Activated CD8-positive, alpha-beta memory T cell treated with anti-CD3 and anti-CD28 coated beads, Interleukin-2, amount 50 U/mL, for 24 hours (primary cell): ENCODE measurements around the gene PLP2.

Source experiments
- DNase-seq: peaks from one replicate; pipeline ENCODE4 v3.0.0-alpha.2; 2020; ENCODE audit errors: extremely low read depth

PLP2 gene

GRCh38 chrX:49209434-49210251, 37.9 kb downstream of the PLP2 start:
- no peak for DNase-seq

- no peak for DNase-seq
Measured at GRCh38 chrX:49210406-49210805, 38.7 kb downstream of the PLP2 start.

GRCh38 chrX:49211074-49211473, 39.4 kb downstream of the PLP2 start:
- no peak for DNase-seq

GRCh38 chrX:49212209-49212608, 40.5 kb downstream of the PLP2 start:
- DNase-seq: no peak

GRCh38 chrX:49212861-49213260, 41.2 kb downstream of the PLP2 start:
- no peak for DNase-seq

GRCh38 chrX:49214416-49214815, 42.7 kb downstream of the PLP2 start:
- DNase-seq: no peak

GRCh38 chrX:49214996-49215526, 43.4 kb downstream of the PLP2 start:
- no peak for DNase-seq

- no peak for DNase-seq
Measured at GRCh38 chrX:49220100-49220499, 48.4 kb downstream of the PLP2 start.

GRCh38 chrX:49221868-49222267, 50.2 kb downstream of the PLP2 start:
- DNase-seq: no peak
